ENCODE measurements around the gene PHLPP1.

Gene PHLPP1

GRCh38 chr18:62812242-62812641 lies 96.9 kb downstream of the PHLPP1 start:
- DNase-seq = no peak

- DNase-seq = no peak
Observed at GRCh38 chr18:62812876-62813275, 97.5 kb downstream of the PHLPP1 start.

- no peak for DNase-seq
Observed at GRCh38 chr18:62814132-62814759, 98.9 kb downstream of the PHLPP1 start.

- no peak for DNase-seq
Observed at GRCh38 chr18:62825382-62825781, 110.0 kb downstream of the PHLPP1 start.

GRCh38 chr18:62827397-62827796 lies 112.1 kb downstream of the PHLPP1 start:
- no peak for DNase-seq

- DNase-seq = no peak
Observed at GRCh38 chr18:62828091-62828640, 112.8 kb downstream of the PHLPP1 start.

GRCh38 chr18:62828852-62829251 lies 113.5 kb downstream of the PHLPP1 start:
- DNase-seq = no peak

GRCh38 chr18:62829936-62830335 lies 114.6 kb downstream of the PHLPP1 start:
- DNase-seq = no peak

- DNase-seq = no peak
Observed at GRCh38 chr18:62832282-62832681, 116.9 kb downstream of the PHLPP1 start.

GRCh38 chr18:62833494-62833893 lies 118.2 kb downstream of the PHLPP1 start:
- DNase-seq = no peak

- no peak for DNase-seq
Observed at GRCh38 chr18:62834715-62835114, 119.4 kb downstream of the PHLPP1 start.

- no peak for DNase-seq
Observed at GRCh38 chr18:62837011-62837410, 121.7 kb downstream of the PHLPP1 start.

GRCh38 chr18:62838475-62839098 lies 123.2 kb downstream of the PHLPP1 start:
- DNase-seq = no peak

- DNase-seq = no peak
Observed at GRCh38 chr18:62839874-62840713, 124.8 kb downstream of the PHLPP1 start.

- DNase-seq = no peak
Observed at GRCh38 chr18:62841405-62841804, 126.1 kb downstream of the PHLPP1 start.

- DNase-seq = no peak
Observed at GRCh38 chr18:62842898-62843297, 127.6 kb downstream of the PHLPP1 start.

- no peak for DNase-seq
Observed at GRCh38 chr18:62844850-62845643, 129.7 kb downstream of the PHLPP1 start.

- DNase-seq = no peak
Observed at GRCh38 chr18:62846313-62846712, 131.0 kb downstream of the PHLPP1 start.

- DNase-seq = no peak
Observed at GRCh38 chr18:62847081-62847480, 131.7 kb downstream of the PHLPP1 start.

- no peak for DNase-seq
Observed at GRCh38 chr18:62848946-62849345, 133.6 kb downstream of the PHLPP1 start.

- DNase-seq = no peak
Observed at GRCh38 chr18:62850619-62851306, 135.4 kb downstream of the PHLPP1 start.

- no peak for DNase-seq
Observed at GRCh38 chr18:62852851-62853250, 137.5 kb downstream of the PHLPP1 start.
